NCI-H526 (cell line): ENCODE results near the gene ZC3H7B.

Experiments
- DNase-seq, 2 experiments: peaks; one replicate each; lab custom pipeline; 2025; lab: John Stamatoyannopoulos, UW

The ZC3H7B gene

DNA sequence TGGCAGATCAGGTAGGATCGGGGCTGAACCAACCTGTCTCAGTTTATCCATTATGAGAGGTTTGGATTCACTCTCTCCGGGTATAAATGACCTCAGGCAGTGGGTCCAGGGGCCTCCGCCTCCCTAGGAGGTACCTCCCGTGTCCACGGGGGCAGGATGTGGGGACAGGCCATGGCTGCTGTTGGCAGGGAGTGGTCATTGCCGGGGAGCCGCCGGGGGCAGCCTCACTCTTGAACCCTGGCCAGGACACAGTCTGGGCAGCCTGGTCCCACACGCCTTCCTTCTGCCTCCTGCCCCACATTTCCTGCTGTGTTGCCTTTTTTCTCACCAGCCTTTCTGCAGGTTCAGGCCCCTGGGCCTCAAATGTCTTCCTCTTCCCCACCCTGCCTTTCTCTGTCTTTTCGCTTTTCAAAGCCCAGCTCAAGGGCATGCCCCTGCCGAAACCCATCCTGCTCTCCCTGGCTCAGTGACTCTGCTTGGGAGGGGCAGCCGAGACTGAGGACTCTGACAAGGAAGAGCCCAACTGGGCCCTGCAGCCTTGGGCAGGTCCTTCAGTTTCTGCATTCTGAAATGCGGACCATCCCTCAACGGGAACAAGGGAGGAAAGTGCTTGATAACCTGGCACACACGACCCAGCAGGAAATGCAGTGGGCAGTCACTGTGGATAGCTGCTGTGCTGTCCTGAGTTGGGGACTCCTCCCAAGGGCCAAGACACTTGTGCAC is 31.1 kb downstream of the ZC3H7B start:
- DNase-seq: no peak

DNA sequence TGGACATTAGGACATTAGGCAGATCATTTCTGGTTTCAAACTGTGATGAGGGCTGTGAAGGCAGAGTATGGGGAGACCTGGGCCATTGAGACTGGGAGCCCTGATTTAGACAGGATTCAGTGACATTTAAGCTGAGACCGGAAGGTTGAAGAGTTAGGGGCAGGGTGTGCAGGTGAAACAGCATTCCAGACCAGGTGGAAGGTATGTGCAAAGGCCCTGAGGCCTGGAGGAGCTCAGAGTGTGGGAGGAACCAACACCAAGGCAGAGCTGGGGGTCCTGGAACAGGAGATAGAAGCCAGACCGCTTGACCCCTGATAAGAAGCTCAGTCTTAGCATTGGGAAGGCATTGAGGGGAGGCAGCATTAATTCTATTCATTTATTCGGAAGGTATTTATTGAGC is 32.5 kb downstream of the ZC3H7B start:
- DNase-seq: no peak

DNA sequence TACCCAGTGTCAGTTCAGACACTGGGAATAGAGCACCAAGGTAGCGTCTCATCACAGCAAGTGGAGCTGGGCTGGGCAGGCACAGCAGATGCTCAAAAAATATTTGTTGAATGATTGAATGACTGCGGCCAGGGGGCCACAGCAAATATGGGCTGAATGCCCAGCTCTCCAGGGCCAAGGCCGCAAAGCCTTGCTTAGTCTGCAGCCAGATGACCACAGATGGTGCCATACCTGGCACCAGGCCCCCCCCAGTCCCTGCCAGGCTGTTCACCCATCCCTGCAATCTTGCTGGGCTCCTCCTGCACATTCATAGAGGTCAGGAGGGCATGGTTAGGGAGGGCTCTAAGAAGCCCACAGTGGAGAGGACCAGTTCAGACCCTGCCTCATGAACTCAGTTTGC is 32.9 kb downstream of the ZC3H7B start:
- DNase-seq: no peak

DNA sequence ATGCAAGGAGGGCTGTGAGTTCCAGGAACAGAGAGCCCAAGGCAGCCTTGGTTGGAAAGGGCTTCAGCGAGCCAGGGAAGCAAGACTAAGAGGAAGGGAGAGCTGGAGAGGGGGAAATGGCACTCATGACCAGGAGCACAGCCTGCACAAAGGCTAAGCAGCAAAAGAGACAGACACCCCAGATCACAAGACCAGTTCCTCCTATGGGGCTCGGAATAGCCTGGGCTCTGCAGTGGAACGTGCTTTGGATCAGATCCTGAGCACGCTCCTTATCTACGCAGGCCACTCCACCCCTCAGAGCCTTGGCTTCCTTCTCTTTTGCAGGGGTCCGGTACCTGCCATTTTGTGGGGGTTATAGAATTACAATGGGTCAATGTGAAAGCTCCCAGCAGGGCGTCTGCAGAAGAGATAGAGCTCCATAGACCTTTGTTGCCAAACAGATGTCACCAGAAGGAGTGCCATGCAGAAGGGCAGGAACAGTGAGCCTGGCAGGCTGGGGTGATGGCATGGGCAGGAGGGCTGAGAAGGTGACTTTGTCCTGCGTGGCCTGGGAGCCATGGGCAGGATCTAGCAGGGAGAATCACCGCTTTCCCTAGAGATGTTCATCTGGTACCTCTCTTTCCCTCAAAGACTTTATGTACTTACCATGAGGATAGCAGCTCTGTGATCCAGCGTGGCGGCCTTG is 33.8 kb downstream of the ZC3H7B start:
- no peak for DNase-seq

DNA sequence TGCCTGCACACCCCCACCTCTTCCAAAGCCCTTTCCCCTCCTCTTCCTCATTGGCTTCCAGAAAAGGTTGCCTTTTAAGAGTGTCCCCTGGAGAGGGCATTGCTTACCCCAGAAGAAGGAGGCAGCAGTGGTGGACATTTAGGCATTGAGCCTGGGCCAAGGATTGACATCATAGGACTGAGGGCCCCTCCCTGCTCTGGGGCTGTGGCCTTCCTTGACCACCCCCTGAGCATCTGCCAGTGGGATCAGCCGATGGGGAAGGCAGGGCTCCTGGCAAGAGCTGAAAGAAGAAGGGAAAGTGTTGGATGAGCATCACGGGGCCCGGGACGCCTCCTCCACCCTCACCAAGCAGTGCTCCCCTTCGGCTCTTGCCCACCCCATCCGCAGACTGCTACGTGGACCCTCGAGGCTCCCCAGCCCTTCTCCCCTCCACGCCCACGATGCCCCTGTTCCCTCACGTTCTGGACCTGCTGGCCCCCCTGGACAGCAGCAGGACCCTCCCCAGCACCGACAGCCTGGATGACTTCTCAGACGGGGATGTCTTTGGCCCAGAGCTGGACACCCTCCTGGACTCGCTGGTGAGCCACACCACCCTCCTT is 37.4 kb downstream of the ZC3H7B start:
- no peak for DNase-seq

DNA sequence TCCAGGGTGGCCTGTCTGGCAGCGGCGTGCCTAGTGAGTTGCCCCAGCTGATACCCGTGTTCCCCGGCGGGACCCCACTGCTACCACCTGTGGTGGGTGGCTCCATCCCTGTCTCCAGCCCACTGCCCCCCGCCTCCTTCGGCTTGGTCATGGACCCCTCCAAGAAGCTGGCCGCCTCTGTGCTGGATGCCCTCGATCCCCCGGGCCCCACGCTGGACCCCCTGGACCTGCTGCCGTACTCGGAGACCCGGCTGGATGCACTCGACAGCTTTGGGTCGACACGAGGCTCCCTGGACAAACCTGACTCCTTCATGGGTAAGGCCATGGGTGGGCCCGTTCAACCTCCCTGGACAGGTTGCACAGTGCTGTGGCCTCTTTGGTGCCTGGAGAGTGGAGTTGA is 38.5 kb downstream of the ZC3H7B start:
- DNase-seq: no peak

DNA sequence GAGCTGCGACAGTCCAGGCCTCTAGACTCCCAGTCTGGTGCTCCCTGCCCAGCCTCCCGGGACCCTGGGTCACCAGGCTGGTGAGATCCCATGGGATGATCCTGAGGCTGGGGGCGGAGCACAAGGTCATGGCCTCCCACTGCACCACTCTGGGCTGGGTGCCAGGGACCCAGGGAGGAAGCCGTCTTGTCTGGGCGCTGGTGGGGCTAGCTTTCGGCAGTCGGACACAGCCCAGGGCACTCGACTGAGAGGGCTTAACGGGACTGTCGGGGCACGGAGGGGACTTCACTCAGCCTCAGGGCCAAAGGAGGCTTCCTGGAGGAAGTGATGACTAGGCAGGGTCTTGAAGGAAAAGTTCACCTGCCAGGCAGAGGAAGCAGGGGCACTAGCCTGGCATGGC is 39.0 kb downstream of the ZC3H7B start:
- DNase-seq: no peak

DNA sequence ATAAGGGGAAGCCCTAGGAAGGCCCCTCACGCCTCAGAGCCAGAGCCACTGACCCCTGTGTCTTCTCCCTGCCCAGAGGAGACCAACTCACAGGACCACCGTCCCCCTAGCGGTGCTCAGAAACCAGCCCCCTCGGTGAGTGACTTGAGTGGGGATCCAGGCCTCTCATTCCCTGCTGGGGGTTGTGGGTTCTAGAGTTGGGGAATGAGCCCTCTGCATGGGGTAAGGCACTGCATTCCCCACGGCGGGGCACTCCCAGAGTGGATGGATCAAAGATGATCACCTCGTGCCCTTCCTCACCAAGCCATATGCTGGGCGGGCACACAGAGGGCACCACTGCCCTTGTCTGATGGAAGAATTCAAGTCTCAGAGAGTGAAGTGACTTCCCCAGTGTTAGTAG is 39.7 kb downstream of the ZC3H7B start:
- no peak for DNase-seq

DNA sequence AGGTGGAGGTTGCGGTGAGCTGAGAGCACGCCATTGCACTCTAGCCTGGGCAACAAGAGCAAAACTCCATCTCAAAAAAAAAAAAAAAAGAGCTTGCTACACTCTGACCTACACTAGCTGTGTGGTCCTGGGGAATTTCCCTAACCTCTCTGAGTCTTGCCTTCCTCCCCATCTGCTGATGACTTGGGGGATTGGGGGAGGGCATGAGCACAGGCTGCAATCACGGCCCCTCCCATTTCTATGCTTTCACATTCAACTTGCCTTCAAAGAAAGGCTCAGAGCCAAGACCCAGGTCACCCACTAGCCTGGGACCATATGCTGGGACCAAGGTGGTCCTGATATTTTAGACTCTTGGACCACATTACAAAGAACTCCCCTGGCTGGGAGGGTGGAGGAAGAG is 40.7 kb downstream of the ZC3H7B start:
- DNase-seq: no peak

DNA sequence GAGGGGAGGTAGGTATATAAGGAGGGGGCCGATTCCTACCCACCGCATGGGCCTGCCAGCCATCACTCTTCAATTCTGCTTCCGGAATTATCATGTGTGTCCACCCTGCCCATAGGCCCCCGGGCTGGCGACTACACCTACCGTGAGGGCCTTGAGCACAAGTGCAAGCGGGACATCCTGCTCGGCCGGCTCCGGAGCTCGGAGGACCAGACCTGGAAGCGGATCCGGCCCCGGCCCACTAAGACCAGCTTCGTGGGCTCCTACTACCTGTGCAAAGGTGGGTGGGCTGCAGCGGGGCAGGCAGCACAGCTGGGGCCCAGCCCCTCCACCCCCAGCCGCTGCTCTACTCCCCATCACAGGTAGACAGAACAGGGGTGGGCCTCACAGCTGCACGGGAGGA is 42.0 kb downstream of the ZC3H7B start:
- no peak for DNase-seq

DNA sequence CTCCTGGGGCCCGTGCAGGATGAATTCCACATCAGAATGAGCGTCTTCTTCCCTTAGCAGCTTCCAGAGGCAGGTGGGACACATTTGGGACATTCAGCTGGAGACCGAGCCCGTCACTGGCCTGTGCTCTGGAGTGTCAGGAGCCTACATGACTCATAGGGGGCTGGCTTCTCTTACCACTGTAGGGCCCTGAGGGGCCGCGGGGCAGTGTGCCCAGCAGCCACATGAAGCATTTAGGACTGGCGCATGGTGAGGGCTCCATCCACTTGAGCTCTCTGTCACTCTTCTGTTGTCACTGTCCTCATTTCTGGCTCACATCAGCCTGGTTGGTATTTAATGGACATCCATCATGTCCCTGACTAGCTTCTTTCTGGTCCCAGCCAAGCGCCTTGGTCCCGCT is 42.4 kb downstream of the ZC3H7B start:
- DNase-seq: no peak

DNA sequence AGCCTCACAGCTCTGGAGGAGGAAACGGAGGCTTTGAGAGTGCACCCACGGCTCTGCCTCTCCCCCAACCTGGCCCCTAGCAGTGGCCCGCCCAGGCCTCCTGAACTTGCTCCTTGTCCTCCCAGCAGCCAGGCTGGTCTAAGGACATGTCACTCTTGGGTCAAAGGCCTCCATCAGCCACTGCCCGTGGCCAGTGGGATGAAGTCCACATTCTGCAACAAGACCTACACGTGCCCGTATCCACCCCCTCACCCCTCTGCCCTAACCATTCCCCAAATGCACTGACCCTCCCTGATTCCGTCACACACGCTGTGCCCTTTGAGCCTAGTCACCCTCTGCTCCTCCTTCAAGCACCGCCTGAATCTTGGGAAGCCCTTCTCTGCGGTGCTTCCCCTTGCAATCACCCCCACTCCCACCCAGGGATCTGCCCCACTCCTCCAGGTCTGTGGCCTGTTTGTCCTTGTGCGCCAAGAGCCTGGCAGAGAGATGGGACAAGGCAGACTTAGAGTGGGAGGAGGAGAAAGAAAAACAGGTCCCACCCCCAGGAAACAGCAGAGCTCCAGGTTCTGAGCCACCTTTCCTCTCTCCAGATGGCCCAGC is 43.0 kb downstream of the ZC3H7B start:
- no peak for DNase-seq

DNA sequence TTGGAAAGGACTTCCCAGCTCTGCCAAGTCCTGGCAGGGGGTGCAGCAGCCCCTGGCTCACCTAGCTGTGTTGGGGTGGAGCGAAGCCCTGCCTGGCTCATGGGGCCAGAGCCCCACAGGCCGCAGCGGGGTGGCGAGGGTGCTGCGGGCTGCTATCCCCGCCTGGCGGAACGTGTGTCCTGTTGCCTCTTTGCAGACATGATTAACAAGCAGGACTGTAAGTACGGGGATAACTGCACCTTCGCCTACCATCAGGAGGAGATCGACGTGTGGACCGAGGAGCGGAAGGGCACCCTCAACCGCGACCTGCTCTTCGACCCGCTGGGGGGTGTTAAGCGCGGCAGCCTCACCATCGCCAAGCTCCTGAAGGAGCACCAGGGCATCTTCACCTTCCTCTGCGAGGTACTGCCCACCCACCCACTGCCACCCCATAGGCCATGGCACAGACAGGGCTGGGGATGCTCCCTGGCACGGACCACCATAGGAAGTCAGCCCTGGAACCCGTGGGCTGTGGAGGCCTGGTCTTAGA is 44.5 kb downstream of the ZC3H7B start:
- no peak for DNase-seq

DNA sequence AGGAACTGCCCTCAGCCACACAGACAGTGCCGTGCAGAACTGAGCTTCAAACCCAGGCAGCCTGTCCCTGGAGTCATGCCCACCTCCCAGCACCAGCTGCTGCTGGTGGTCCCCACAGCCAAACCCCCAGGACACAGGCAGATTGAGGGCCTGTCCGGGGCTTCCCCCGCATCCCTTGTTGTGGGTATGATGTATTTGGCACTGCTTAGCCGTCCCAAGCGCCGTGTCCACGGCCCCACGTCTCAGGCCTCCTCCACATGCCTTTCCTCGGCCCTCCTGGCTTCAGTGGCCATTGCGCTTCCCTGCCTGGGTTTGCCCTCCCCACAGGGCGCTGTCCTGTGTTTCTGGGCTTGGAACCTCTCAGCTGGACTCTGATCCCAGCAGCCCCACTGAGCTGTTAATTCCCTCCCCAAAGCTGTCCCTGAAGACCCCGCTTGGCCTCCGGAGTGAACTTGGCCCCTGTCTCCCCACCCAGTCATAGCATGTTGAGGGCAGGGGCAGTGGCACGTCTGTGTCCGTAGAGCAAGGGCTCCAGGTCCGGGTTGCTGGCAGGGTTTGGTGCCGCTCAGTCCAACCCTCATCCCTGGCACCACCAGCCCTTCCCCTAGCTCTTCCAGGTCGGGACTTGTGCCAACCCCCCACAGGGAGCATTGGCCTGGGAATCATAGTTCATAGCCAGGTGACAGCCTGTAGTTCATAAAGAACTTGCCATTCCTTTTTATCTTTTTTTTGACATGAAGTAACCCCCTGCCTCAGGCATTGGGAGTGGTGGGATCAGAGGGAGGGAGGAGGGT is 45.9 kb downstream of the ZC3H7B start:
- DNase-seq: no peak

DNA sequence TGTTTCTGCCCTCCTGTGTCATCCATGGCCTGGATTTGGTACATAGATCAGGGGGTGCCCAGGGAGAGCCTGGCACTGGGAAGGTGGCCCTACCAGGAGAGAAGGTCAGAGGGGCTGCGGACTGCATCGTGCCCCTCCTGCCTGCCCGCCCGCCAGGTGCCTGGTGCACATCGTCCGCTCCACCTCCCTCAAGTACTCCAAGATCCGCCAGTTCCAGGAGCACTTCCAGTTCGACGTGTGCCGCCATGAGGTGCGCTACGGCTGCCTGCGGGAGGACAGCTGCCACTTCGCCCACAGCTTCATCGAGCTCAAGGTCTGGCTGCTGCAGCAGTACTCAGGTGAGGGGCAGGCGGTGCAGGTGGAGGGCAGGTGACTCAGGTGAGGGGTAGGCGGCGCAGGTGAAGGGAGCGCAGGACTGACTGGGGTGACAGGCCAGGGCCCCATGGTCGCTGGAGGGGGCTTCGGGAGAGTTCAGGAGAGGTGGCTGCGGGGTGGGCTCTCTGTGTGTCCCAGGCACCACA is 47.7 kb downstream of the ZC3H7B start:
- no peak for DNase-seq

DNA sequence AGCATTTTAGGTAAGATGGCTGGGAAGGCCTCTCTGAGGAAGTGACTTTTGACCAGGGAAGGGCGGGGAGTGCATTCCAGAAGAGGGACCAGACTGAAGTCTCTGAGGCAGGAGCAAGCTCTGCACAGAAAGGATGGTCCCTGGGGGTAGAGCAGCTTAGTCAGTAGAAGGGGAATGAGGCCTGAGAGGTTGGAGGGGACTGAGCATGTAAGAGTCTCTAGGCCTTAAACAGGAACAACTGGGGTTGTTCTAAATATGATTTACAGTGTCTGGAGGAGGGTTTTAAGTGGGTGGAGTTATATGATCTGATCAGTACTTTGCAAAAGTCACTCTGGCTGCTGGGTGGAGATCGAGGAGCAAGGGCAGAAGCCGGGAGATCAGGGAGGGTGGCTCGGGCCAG is 48.8 kb downstream of the ZC3H7B start:
- no peak for DNase-seq

DNA sequence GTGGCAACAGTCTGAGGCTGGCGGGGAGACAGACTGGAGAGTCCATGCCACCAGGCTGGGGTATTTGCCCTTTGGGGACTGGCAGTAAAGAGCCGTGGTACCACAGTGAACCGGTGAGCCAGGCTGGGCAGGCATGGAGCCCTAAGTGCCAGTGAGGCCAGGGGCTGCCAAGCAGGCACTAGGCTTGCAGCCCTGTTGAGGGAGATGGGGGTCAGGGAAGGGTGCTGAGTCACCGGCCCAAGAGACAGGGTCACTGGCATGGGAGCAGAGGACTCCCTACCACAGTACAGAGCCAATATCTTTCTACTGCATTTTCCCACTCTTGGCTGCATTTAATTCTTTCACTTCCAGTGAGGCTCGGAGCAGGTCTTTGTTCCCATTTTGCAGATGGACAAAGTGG is 49.7 kb downstream of the ZC3H7B start:
- DNase-seq: no peak

DNA sequence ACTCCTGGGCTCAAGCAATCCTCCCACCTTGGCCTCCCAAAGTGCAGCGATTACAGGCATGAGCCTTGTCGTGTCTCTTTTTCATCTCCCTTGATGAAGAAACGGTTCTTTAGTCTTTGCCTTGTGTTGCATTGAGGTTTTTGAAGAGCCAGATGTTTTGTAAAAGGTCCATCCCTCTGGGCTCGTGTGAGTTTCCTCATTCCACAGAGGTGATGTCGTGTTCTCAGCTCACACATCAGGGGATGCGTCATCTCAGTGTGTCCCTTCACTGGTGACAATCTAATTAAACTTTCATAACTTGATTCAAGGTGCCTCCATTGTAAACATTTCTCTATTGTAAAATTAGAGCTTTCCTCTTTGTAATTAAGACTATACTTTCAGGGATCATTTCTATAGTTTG is 50.7 kb downstream of the ZC3H7B start:
- DNase-seq: no peak

DNA sequence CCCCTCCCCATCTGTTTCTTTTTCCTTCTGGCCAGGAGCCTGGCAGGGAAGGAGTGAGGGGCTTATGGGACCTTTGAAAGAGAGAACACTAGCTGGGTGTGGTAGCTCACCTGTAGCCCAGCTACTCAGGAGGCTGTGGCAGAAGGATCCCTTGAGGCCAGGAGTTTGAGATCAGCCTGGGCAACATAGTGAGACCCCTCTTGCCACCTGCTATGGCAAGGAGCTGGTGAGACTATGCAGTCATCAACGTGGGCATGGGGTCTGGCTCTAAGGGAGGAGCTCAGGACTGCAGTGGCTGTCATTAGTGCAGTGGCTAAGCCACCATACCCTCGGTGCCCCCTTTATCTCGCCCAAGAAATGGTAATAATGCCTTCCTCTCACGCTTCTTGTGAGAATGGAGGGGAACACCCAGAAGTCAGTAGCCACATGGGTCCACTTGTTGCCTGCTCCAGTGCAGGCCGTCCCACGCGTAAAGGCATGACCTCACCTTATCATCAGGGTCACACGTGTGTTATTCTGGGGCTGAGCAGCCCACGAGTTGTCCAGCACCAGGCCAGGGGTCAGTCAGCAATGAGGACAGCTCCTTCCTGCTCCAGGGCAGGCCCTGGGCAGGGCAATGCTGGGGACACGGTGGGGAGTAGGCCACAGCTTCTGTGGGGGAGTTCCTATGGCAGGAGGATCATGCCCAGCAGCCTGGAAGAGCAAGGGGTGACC is 52.7 kb downstream of the ZC3H7B start:
- DNase-seq: no peak

DNA sequence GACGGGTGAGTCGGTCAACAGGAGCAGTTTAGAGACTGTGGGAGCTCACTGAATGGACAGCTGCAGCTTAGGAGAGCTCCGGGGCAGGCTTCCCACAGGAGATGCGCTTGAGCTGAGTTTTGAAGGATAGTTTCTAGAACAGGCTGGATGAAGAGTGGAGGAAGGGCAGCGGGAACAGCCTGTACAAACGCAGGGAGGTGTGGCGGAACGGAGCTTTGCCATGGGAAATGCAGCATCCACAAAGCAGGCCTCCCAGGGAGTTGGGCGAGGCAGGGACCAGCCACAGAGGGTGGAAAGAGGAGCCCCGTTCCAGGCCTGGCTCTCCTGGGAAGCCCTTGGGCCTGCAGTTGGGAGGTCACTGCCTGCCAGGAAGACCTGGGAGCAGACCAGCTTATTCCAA is 53.7 kb downstream of the ZC3H7B start:
- no peak for DNase-seq

DNA sequence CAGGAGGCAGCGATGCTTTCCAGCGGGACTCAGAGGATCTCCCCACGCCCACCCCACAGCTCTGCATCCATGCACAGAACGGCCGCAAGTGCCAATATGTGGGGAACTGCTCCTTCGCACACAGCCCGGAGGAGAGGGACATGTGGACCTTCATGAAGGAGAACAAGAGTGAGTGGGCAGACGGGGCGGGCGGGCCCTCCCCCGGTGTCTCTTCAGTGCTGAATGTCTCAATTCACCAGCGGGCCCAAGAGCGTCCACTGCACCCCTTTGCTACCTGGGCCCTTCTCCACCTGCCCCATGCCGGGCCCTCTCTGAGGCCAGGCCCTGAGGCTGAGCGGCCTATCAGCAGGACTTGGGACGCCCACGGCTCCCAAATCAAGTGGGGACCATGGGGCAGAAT is 54.6 kb downstream of the ZC3H7B start:
- no peak for DNase-seq
